ENCODE data around the gene NDUFC1.
A peak's percentile ranks its signal among the peaks of the same experiment; 100 is the strongest.
"Not testable (repeated sequence)": the region's sequence is repeated elsewhere in the genome, so short reads cannot be mapped to it uniquely, and the experiment has no call there.

The NDUFC1 gene

DNA sequence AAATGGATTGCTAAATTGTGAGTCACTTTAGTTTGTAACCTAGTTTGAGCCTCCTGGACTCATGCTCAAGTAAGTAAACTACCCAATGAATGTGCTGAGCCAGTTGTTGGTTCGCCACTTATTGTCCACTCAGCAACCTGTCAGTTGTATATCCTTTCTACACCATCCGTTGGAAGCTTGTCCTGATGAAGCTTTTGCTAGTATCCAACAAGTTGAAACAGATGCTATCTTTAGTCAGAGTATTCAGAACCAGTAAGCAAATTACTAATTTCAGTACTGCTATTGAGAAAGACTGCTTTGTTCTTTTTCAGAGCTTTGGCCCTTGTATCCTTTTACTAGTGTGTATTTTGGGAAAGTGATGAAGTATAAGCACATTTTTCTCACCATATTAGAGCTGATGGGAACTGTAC, 5.3 kb downstream of the NDUFC1 start:
- DNase-seq (ENCODE audit: low spot score), result no peak

DNA sequence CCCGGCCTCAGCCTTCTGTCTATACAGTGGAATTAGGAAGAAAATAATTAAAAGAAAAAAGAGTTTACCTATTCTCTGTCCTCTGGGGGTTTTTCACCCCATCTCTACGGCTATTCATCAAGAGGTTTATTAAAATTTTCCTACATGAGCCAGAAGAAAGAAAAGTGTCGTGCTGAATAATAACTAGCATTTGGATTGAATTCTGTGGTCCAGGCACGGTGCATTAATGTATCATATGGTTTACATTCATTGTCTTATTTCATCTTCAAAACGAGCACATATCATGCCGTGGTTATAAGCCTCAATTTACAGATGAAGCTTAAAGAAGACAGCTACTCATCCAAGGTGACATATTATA, 6.4 kb downstream of the NDUFC1 start:
- DNase-seq (ENCODE audit: low spot score), result no peak

DNA sequence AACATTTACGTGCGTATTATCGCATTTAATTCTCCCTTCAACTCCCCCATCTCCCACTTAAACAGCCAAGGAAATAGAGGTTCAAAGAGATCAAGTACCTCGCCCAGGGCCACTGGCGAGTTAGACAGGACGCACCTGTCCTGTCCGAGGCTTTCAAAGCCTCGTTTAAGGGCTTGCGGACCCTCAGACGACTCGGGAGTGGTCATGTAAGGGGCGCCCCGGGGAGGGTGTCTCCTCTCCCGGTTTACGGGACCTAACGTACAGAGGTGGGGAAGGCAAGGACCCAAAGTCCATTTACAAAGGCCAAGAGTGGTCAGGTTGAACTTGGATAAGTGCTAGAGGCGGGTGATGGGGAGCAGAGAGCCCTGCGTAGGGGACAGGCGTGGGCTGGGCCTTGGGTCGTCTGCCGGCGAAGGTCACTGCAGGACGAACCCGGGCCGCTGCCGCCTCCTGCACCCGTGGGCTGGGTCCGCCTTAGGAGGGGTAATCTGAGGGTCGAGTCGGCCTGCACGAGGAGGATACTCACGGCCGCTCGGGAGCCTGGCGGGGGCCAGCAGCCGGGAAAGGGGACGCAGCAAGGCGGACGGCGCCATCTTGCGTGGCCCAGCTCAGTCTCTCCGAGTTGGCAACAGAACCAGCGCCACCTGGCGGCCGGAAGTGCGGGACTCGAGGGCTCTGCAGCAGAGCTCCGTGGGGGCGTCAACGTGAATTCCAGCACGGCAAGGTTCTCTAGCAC, 6.9 kb downstream of the NDUFC1 start:
- DNase-seq (ENCODE audit: low spot score), result peak; percentile 96

DNA sequence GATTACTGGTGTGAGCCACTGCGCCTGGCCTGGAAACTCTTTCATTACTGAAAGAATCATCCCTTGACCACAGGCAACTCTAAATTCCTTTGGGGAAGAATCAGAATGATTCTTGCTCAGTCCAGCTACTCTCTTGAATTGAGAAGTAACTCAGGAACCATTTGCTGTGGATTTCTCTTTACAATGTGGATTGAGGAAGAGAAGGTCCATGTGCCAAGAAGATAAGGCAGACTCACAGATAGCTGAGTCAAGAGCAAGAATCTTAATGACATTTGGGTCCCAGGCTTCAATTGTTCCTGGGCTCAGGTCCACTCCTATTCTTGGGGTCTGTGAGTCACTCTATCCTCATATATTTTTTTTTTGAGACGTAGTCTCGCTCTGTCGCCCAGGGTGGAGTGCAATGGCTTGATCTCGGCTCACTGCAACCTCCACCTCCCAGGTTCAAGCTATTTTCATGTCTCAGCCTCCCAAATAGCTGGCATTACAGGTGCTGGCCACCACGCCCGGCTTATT, 16.0 kb downstream of the NDUFC1 start:
- DNase-seq (ENCODE audit: low spot score), result no peak

- DNase-seq (ENCODE audit: low spot score), result no peak
Observed at GRCh38 chr4:139282721-139283075, 19.6 kb downstream of the NDUFC1 start.

DNA sequence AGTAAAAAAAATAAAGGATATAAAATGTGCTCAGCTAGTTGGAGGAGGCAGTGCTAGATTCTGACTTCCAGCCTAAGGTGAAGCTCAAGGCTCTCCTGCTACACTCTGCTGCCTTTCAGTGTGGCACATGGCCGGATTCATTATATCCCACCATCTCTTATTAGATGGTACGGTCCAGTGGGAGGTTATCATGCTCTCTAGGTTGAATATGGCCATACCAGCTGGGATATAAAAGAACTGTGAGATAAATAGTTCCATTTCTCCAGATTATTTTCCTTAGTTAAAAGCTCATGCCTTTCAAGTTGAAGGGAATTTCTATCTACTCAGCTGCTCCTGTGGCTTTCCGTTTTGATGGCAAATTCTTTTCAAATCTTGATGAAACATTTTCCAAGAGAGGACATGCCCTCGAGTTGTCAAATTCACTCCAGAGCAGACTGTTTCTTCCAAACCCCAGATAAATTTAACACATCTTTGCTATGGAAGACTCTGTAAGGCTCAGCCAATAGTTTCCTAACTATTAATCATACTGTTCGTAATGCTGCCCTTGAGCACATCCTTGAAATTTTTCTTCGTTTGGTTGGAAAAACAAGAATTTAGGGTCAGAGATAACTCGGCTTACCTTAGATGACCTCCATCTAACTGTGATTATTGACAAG, 20.1 kb downstream of the NDUFC1 start:
- DNase-seq (ENCODE audit: low spot score), result no peak

- DNase-seq (ENCODE audit: low spot score), result no peak
Observed at GRCh38 chr4:139279760-139280620, 22.3 kb downstream of the NDUFC1 start, which contains the start of gene MGARP. Gene MGARP, minus strand, starts transcription at chr4:139280225. Its CDS starts 67 bp downstream, at chr4:139280158.

GRCh38 chr4:139278912-139279759, 23.1 kb downstream of the NDUFC1 start:
- DNase-seq (ENCODE audit: low spot score), result no peak

DNA sequence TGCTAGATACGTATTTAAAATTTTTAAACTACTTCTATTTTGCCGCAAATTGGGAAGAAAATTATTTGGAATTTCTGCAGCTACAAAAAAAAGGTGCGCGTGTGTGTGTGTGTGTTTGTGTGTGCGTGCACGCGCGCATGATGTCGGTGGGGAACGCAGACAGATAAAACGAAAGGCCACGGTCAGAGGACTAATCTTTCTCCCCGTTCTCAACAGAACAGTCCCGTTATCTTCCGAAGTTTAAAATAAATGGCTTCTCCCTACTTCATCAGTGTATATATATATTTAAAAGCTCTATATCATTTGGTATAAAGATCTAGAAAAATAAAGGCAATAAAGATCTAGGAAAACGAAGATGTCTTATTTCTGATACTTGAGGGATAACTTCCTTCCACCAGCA, 23.8 kb downstream of the NDUFC1 start:
- no peak for DNase-seq (ENCODE audit: low spot score)

GRCh38 chr4:139275281-139275735, 27.0 kb downstream of the NDUFC1 start:
- DNase-seq (ENCODE audit: low spot score), result no peak

- no peak for DNase-seq (ENCODE audit: low spot score)
Observed at GRCh38 chr4:139274790-139275189, 27.5 kb downstream of the NDUFC1 start.

GRCh38 chr4:139273835-139274234, 28.4 kb downstream of the NDUFC1 start:
- DNase-seq (ENCODE audit: low spot score), result no peak

DNA sequence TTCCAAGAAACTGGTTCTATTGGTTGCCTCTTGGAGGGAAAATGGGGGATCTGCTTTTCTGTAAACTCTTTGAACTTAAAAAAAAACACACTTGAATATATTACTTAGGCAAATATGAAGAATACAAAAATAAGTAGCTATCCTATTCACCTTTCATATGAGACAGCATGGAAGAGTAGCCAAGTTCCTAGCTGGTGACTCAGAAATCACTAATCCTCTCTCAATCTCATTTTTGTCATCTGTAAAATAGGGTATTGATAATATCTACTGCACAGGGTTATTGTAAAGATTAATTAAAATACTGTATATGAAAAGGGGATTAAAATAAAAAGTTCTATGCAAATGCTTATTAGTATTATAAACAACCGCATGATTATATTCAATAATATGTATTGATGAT, 35.0 kb downstream of the NDUFC1 start:
- DNase-seq (ENCODE audit: low spot score), result no peak

DNA sequence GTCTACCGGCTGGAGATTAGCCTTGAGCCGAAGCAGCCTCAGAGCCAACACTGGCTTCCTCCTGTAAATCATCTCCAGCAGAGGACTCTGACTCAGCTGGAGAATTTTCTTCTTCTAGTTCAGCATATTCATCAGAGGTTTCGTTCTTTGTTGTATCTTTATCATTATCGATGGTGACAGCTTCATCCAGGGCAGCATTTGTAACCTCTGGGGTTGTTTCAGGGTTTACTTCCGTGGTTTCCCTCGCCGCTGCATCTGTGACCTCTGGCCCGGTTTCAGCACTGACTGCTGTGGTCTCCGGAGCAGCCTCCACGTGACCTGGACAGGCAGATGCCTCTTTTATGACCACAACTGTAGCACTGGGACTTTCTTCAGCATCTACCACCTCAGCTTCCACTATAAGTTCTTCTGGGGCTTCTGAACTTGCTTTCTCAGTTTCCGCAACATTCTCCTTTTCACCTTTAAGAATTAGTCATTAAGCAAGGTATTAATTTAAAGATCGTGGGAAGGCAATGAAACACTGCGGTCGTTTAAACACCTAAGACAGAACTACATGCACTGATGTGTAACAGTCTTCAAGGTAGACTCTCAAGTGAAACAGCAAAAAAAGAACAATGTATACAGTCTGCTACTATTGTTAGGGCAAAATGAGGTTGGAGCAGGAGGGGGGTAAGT, 35.6 kb downstream of the NDUFC1 start:
- peak; percentile 62 for DNase-seq (ENCODE audit: low spot score)

GRCh38 chr4:139266208-139266582, 36.1 kb downstream of the NDUFC1 start:
- no peak for DNase-seq (ENCODE audit: low spot score)

DNA sequence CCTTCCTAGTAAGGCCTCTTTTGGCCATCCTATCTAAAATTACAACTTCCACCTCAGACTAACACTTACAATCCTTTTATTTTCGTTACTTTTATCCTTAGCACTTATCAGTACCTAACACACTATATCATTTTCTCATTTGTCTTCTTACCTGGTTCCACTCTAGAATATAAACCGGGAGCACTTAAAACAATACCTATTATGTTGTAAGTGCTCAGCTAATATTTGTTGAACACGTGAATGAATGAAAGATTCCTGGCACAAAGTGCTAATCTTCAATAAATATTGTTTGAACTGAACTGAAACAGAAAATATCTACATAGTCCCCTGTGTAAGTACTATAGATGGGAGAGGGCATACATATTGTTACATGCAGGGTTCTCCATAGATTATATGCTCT, 36.6 kb downstream of the NDUFC1 start:
- DNase-seq (ENCODE audit: low spot score), result no peak

GRCh38 chr4:139256349-139256748, 45.9 kb downstream of the NDUFC1 start:
- no peak for DNase-seq (ENCODE audit: low spot score)

- DNase-seq (ENCODE audit: low spot score), result not testable (repeated sequence)
Observed at GRCh38 chr4:139255581-139255980, 46.7 kb downstream of the NDUFC1 start.

DNA sequence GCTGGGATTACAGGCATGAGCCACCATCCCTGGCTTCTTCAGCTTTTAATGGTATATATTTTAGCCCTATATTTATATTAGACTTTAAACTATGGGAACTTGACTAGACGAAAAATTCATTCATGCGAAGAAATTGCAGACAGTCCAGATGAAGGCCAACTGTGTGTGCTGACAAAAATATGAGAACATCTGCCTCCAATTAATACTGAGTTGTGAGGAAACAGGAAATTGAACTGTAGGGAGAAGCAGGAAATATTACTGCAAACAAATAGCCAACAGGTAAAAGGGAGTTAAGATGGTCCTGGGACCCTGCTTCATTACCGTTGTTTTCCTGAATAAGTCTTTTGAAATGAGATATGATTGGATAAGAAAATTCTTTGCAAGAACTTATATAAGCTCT, 48.6 kb downstream of the NDUFC1 start:
- DNase-seq (ENCODE audit: low spot score), result no peak

- no peak for DNase-seq (ENCODE audit: low spot score)
Observed at GRCh38 chr4:139253046-139253445, 49.2 kb downstream of the NDUFC1 start.

- no peak for DNase-seq (ENCODE audit: low spot score)
Observed at GRCh38 chr4:139247700-139248238, 54.5 kb downstream of the NDUFC1 start.
